ENCODE data around the gene PTMA. TPM values are rescaled to one million over a fixed set of nuclear protein-coding genes. Genes with fewer than 3 reads are reported as not detected.

The PTMA gene
- total RNA-seq, 1 experiment from 2014 or later, result 1,390 TPM

GRCh38 chr2:231727621-231728020 lies 19.3 kb downstream of the PTMA start:
- ATAC-seq (no peak), DNase-seq (ENCODE audit: low read depth, low spot score) (no peak)
- ChIA-PET POLR2A (no interaction called here), CTCF (interaction anchor here (0.7 kb wide), 1 partner anchor 50 kb away, joined by 4 read pairs; no protein-coding TSS in a partner anchor)
- no peaks in the 10 kb centered on the region for H3K36me3 ChIP-seq (ENCODE audit: control insufficient read depth, insufficient read depth, low read length)
- no peak overlapping the region for H3K4me3 ChIP-seq (ENCODE audit: low read depth in 2 of 2, low read length in 2 of 2)
- H3K4me1 ChIP-seq (ENCODE audit: control insufficient read depth, insufficient read depth, low read length), result no peaks in the 10 kb centered on the region
- in situ Hi-C loops (cut with HindIII; ENCODE audit: low pct_unique_long_range_greater_than_20kb, low sequenced_read_pairs), result no loop called here
- H3K27me3 ChIP-seq (ENCODE audit: control insufficient read depth, insufficient read depth, low read length), result no peaks in the 10 kb centered on the region
- no peak overlapping the region for H3K27ac ChIP-seq (ENCODE audit: low read length)
- BruUV-seq (replicated peaks), result no TSS peak
- no peaks in the 10 kb centered on the region for H3K9me3 ChIP-seq (ENCODE audit: control insufficient read depth, insufficient read depth, low read depth, low read length)
- intact Hi-C loops (cut with micrococcal nuclease; ENCODE audit: unreplicated experiment), result no loop called here
- TF ChIP-seq TCF7L2 (IDR thresholded peaks at IDR 0.05; ENCODE audit: low read depth, low read length) (no peak), CTCF (IDR thresholded peaks at IDR 0.05) (no peak), POLR2AphosphoS5 (IDR thresholded peaks at IDR 0.05; ENCODE audit: low read depth, low read length) (no peak), SIN3A (IDR thresholded peaks at IDR 0.05; ENCODE audit: borderline replicate concordance, insufficient read depth, low read depth, low read length) (no peak), REST (IDR thresholded peaks at IDR 0.05; ENCODE audit: insufficient read depth in 1 of 2, low read depth in 2 of 2, low read length in 1 of 2) (no peak)

GRCh38 chr2:231732604-231733003 lies 24.3 kb downstream of the PTMA start:
- no peaks in the 10 kb centered on the region for H3K36me3 ChIP-seq (ENCODE audit: control insufficient read depth, insufficient read depth, low read length)
- intact Hi-C loops (cut with micrococcal nuclease; ENCODE audit: unreplicated experiment), result no loop called here
- in situ Hi-C loops (cut with HindIII; ENCODE audit: low pct_unique_long_range_greater_than_20kb, low sequenced_read_pairs), result no loop called here
- BruUV-seq (replicated peaks), result TSS peak; percentile 70
- H3K4me3 ChIP-seq (ENCODE audit: low read depth in 2 of 2, low read length in 2 of 2), result no peak overlapping the region
- CTCF ChIA-PET, result no interaction called here
- TF ChIP-seq TCF7L2 (IDR thresholded peaks at IDR 0.05; ENCODE audit: low read depth, low read length) (no peak), REST (IDR thresholded peaks at IDR 0.05; ENCODE audit: insufficient read depth in 1 of 2, low read depth in 2 of 2, low read length in 1 of 2) (no peak), POLR2AphosphoS5 (IDR thresholded peaks at IDR 0.05; ENCODE audit: low read depth, low read length) (no peak), SIN3A (IDR thresholded peaks at IDR 0.05; ENCODE audit: borderline replicate concordance, insufficient read depth, low read depth, low read length) (no peak), CTCF (IDR thresholded peaks at IDR 0.05) (no peak)
- H3K27ac ChIP-seq (ENCODE audit: low read length), result no peak overlapping the region
- no peaks in the 10 kb centered on the region for H3K4me1 ChIP-seq (ENCODE audit: control insufficient read depth, insufficient read depth, low read length)
- no peaks in the 10 kb centered on the region for H3K27me3 ChIP-seq (ENCODE audit: control insufficient read depth, insufficient read depth, low read length)
- no peak for ATAC-seq
- H3K9me3 ChIP-seq (ENCODE audit: control insufficient read depth, insufficient read depth, low read depth, low read length), result no peaks in the 10 kb centered on the region
- POLR2A ChIA-PET, result no interaction called here
- DNase-seq (ENCODE audit: low read depth, low spot score), result no peak

Data from Panc1 (cell line).